ENCODE results near the gene ADRB2.

Gene ADRB2

DNA sequence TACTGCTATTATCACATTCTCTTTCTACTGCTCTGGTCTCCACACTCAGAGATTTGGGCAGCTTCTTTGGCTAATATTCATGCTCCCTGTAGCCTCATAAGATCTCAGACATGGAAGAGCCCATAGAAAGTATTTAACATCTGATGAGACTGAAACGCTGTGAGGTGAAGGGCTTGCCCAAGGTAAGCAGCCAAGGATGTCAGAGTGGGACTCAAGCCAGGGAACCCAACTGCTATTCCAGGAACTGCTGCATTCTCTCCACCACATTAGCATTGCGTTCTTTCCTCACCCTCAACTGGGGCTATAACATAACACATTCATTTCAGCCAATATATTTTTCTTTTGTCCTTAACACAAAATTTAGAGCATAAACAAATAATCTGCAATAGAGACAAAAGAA, 3.8 kb downstream of the ADRB2 start:
- DNase-seq (ENCODE audit: low read depth in 1 of 2, low spot score in 1 of 2), result no peak

DNA sequence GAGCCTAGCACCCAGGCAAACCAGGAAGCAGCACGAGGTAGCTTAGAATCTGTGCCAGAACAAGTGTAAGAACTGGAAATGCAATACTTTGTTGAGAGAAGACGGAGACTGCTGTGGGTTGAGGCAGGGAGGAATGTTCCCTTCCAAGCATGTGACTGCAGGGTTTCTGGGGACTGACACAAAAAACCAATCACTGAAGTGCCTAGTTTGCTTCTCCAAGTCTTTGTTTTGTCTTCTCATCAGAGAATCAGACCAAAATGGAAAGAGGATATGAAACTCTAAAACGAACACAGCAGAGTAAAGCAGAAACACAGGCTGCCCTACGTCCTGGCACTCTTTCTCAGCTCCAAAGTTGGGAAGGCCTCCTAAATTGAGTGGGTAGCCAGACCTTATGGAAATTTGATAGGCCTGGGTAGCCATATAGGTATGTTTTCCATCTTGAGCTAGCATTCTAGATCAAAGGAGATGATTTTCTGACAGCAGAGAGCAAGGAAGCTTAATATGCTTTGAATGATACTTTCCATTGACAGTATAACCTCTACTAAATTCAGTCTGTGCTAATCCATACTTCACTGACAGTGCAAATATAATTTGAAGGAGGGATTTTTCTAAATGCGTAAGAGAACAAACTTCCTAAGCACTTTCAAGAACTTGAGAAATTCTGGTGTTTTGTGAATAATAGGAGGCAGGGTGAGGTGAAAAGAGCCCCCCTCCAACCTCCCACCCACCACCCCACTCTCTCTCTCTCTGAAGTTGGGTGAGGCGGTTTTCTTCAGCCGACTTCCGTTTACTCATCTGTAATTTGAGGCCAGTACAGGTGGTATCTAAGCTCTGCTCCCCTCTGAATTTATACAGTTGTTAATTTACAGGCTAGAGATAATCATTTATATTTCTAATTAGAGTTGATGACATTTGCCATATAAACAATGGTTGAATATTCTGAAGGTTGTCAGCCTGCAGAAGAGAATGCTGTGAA, 5.5 kb downstream of the ADRB2 start:
- no peak for DNase-seq (ENCODE audit: low read depth in 1 of 2, low spot score in 1 of 2)

DNA sequence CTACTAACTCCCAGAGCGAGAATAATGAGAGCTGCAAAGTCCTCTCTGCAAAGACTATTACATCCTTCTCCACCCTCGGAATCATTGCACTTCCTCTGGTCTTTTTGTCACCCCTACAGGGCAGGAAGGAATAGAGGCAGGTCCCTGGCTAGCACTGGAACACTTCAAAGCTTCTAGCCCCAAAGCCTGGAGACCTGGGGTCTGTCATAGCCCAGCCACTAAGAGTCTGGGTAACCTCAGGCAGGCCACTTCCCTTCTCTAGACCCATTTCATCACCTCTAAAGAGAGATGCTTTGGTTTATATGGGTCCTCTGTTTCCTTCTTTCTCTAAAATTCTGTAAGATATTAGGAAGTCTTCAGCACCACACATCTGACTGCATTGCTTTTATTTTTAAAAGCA, 6.7 kb downstream of the ADRB2 start:
- DNase-seq (ENCODE audit: low read depth in 1 of 2, low spot score in 1 of 2), result no peak

DNA sequence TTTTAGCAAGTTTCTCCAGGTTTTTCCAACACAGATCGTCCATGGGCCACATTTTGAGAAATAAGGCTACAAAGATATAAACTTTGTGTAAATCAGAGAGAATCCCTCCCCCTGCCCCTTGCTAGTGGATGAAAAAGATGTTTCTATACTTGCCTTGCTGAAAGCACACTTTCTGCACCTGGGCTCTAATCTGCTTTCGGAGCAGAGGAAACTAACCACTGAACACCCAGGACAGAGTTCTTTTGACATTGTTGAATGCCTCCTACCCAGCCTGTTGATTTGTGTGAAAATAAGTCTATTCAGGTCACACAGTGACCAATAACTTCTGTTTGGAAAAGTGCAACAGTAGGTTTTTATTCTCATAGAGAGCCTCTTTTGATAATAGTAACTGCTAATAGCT, 7.5 kb downstream of the ADRB2 start:
- DNase-seq (ENCODE audit: low read depth in 1 of 2, low spot score in 1 of 2), result no peak

DNA sequence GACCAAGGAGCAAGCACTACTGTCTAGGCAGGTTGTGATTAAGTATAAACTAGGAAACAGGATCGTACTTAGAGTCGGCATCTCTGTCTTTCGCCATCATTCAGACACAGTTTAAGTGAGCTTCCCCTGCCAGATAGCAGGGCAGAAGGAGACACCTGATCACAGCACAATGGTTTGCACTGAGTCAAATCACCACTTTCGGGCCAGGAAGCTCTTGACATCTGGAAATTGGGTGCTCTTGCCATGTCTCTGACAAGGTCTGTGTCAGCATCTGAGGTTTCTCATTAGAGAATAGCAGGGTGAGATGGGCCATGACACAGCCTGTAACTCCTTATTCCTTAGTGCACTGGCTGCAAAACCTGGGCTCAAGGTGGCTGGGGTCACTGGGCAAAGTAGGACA, 8.3 kb downstream of the ADRB2 start:
- no peak for DNase-seq (ENCODE audit: low read depth in 1 of 2, low spot score in 1 of 2)

DNA sequence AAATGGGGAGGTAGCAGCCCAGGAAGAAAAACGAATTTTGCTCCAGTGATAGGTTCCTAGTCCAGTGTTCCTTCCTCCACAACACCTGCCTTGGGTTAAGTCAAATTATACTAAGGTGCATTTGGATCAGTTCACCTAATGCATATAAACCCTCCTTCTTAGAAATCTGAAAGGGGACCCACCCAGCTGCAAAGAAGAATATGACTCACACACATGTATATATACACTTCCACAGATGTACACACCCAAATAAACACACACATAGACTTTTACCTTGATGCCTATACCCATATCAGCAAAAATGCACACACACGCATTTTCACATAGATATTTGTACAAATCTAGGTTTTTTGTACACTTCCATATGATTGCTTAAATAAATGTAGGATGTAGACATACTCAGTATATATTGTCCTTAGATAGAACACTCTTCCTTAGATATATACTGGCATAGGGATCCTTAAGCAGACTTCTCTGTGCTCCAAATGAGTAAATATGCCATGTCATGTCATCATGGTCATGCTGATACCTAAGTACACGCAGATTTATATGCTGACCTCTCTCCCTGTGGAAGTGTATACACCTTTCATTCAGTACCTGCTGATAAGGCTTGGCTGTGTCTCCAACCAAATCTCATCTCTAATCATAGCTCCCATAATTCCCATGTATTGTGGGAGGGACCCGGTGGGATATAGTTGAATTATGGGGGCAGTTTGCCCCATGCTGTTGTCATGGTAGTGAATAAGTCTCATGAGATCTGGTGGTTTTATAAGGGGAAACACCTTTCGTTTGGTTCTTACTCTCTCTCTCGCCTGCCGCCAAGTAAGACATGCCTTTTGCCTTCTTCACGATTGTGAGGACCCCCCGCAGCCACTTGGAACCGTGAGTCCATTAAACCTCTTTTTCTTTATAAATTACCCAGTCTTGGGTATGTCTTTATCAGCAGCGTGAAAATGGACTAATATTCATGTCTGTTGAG, 10.2 kb downstream of the ADRB2 start:
- no peak for DNase-seq (ENCODE audit: low read depth in 1 of 2, low spot score in 1 of 2)

DNA sequence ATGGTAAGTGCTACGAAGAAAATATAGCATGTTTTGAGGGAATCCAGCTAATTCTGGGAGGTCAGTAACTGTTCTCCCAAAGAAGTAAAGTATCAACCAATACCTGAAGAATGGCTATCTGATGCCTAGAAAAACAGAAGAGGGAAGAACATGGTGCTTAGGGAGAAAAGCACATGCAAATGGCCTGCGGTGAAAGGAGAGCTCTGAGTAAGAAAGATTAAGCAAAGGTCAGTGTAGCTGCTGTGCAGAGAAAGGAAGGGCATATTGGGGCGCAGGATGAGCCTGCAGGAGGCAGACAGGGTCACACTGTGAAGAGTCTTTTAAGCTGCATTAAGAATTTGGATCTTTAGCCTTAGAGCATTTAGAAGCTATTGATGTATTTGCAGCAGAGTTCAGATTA, 11.0 kb downstream of the ADRB2 start:
- no peak for DNase-seq (ENCODE audit: low read depth in 1 of 2, low spot score in 1 of 2)

DNA sequence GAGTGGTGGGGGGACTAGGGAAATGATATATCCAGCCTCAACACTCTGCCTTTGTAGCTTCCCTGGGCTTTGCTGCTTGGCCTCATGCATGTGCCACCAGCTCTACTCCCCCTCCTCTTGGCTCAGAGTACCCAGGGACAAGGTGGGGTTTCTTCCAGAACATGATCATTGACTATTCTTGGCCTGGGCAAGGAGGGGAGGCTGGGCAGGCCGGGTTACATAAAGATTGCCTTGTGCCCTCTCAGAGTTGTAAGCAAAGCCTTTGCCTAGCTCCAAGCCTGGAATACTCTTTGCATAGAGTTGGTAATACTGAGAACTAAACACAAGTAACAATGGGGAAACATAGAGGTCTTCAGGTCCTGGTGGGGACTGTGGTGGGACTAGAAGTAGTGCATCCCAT, 11.9 kb downstream of the ADRB2 start:
- no peak for DNase-seq (ENCODE audit: low read depth in 1 of 2, low spot score in 1 of 2)

DNA sequence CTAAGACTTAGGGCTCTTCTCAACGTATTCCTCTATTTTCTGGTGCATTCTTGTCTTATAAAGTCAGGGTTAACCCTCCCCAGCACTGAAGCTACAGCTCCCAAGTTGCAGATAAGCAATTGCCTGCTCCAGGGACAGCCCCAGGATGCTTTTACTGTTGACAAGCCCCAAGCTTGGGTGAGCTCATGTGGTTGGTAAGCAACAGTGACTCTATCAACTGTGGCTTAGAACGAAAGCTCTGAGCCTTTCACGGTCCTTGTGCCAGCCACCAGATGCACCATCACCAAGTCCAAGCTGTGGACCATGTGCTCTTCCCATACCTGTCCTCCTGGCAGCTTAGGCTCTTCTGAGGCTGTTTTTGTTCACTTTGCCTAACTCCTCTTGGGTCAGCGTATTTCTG, 13.5 kb downstream of the ADRB2 start:
- no peak for DNase-seq (ENCODE audit: low read depth in 1 of 2, low spot score in 1 of 2)

DNA sequence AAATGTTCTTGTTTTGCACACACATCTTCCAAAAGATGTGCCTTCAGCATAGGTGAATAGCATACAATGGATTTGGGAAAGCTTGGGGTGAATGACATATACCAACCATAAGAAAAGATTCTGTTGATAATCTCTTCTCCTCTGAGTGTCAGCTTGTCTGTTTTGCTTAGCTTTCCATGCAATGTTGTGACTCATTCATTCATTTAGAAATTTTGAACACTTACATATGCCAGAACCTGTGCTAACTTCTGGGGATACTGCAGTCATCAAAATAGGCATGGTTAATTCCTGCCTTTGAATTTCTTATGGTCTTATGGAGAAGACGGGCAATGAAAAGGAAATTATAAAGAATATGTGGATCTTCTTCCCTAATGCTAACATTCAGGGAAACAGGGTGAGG, 14.1 kb downstream of the ADRB2 start:
- no peak for DNase-seq (ENCODE audit: low read depth in 1 of 2, low spot score in 1 of 2)

DNA sequence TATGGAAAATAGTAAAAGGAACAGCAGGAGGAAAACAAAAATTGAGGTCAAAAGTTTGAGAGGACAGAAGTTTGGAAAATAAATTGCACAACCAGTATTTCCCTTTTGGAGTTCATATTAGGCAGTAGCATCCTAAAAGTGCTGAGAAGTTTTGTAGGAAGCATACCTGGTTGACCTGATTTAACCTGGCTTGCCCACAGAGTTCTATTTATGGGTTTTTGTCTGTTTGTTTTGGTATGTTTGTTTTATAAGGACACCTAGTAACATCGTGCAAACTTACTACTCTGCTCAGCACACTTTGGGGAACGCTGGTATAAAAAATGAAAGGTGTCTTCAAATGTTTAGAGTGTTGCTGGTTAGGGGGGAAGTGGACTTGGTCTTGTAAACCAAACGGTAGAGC, 15.1 kb downstream of the ADRB2 start:
- no peak for DNase-seq (ENCODE audit: low read depth in 1 of 2, low spot score in 1 of 2)

DNA sequence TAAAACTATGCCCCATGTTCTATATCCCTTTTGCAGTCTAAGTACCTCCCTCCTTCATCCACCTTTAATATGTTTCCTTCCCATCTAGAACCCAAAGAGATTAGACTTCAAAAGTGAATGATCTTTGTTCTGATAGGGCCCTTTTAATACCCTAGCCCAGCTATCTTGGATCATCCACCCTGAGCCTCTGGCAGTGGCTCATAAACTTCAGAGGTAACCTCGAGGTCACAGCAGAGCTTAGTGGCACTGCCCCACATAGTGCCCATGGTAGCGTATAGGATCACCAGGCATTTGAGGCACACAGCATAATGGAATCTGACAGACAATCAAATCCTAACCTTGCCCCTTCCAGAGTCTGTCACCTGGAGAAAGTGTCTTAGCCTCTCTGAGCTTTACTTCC, 15.8 kb downstream of the ADRB2 start:
- no peak for DNase-seq (ENCODE audit: low read depth in 1 of 2, low spot score in 1 of 2)

DNA sequence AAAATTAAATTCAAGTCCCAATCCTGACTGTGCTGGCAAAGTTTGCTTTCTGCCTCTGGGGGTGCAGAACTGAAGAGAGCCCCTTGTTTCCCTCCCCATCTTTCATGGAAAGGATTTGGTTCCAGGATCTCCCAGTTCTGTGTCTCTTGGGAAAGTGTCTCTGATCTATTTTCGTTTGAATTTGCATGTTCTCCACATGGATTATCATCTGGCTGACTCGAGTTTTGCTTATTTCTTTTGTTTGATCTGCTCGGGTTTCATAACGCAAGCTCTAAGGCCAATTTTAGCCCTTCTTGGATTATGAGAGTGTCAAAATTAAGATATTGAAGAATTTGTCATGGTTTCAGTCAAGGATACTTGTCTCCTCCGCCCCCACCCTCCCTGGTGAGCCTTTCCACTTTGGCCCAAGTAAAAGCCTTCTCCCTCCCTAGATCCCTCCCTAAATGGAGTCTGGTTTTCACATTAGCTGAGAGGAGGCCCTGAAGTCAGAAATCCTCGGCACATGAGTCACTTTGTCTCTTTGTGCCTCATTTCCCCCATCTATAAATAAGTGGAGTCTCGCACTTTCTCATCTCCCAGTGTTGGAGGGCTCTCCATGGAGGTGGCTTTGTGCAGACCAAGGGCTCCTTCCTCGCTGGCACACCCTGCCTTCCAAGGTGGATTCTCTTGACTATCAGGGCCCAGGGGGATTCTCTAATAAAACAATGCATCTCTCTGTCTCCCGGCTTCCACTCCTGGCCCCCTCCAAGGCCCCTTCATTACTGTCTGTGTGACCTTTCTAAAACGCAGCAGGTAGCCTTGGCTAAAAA, 17.3 kb downstream of the ADRB2 start:
- no peak for DNase-seq (ENCODE audit: low read depth in 1 of 2, low spot score in 1 of 2)

DNA sequence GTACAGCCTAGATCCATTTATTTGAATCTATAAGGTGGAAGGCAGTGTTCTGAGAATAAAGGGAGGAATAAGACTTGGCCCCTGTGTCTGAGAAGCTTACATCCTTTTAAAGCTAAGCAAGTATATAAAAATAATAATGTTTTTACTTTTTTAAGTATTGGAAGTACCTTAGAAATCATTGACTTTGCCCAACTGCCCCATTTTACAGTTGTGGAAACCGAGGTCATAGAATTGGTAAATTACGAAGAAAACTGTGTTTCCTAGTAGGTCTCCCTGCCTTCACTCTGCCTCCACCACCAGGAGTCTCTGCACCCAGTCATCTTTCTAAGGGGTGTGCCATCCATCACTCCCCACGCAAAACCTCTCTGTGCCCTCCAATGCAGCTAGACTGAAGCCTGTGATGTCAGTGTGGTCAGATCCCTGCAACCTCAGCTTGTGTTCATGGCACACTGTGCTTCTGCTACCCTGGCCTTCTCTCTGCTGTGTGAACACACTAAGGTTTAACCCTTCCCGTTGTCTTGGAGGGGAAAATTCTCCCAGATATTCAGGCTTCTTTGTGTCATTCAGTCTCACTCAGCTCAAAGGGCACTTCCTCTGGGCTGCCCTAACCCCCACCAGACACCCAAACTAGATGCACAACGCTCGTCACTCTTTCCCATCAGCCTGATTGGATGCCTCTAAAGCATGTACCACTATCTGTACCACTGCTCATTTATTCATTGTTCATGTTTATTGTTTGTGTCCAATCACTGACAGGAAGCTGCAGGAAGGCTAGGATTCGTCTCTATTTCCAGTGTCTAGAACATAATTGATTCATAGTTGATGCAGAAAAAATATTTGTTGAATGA, 18.2 kb downstream of the ADRB2 start:
- DNase-seq (ENCODE audit: low read depth in 1 of 2, low spot score in 1 of 2), result no peak

DNA sequence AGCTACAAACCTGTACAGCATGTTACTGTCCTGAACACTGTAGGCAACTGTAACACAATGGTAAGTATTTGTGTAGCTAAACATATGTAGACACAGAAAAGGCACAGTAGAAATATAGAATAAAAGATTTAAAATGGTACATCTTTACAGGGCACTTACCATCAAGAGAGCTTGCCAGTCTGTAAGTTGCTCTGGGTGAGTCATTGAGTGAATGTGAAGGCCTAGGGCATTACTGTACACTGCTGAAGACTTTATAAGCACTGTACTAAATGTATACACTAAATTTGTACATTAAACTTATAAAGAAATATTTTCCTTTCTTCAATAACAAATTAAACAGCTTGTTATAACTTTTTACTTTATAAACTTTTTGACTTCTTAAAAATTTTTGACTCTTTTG, 20.5 kb downstream of the ADRB2 start:
- DNase-seq (ENCODE audit: low read depth in 1 of 2, low spot score in 1 of 2), result no peak

DNA sequence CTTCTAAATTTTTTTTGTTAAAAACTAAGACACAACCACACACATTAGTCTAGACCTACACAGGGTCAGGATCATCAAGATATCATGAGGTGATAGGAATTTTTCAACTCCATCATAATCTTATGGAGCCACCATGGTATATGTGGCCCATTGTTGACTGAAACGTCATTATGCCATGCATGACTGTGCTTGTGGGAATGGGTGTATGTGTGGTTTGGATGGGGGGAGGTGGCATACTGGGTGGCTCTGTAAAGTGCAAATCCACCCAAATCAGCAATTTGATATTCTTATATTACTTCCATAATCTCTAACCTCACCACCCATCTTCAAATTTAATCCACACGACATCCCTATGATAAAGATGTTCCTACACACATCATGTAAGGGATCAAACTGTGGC, 21.0 kb downstream of the ADRB2 start:
- no peak for DNase-seq (ENCODE audit: low read depth in 1 of 2, low spot score in 1 of 2)

DNA sequence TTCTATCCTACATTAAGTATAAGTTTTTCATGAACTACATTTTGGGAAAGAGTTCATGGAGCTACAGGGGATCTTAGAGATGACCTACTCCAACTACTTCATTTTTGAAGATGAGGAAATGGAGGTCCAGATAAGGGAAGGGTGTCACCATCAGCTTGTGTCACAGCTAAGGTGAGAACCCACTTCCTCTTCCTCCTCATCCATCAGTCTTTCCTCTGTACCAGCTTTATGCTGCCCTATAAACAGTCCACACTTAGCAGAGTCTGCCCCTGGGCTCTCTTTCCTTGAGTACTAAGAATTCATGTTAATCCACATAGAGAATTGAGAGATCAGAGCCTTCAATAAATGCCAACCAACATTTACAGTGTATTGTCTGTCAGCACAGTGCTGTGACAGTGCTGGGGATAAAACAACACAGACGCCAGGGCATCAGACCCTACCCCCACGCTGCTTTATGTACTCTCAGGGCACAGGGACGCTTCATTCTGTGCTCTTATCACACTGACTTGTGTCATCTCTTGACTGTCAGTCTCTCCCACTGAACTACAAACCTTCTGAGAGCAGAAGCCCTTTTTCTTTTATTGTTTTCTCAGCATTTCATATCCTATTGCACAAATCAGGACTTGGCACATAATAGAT, 22.1 kb downstream of the ADRB2 start:
- no peak for DNase-seq (ENCODE audit: low read depth in 1 of 2, low spot score in 1 of 2)

DNA sequence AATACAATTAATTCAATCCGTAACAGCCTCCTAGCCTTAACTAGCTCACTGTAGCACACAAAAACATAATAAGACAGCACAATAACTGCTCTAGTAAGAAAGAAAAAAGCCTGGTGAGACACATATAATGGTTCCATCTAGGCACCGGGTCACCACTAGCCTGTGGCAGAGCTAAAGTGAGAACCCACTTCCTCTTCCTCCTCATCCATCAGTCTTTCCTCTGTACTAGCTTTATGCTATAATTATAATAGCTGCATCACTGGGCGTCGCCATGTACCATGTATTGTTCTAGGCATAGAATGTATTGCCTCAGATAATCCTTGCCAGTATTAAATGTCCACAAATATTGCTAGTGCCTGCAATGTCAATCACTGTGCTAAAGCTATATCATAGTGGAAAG, 23.1 kb downstream of the ADRB2 start:
- no peak for DNase-seq (ENCODE audit: low read depth in 1 of 2, low spot score in 1 of 2)

DNA sequence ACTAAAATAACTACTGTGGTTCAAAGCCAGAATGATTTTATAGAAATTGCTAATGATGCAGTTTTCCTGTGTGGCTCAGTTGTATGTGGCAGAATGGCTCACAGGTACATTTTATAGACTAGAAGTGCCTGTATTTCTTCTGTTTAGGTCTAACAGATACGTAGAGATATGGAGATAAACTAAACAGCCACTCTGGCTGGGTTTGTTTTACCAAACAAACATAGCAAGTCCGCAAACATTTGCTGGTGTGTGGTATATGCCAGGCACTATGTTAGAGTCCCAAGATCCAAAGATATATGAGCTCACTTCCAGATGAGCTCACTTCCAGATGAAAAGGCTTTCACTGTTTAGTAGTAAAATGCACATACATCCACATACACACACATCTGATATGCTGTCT, 24.4 kb downstream of the ADRB2 start:
- DNase-seq (ENCODE audit: low read depth in 1 of 2, low spot score in 1 of 2), result no peak

DNA sequence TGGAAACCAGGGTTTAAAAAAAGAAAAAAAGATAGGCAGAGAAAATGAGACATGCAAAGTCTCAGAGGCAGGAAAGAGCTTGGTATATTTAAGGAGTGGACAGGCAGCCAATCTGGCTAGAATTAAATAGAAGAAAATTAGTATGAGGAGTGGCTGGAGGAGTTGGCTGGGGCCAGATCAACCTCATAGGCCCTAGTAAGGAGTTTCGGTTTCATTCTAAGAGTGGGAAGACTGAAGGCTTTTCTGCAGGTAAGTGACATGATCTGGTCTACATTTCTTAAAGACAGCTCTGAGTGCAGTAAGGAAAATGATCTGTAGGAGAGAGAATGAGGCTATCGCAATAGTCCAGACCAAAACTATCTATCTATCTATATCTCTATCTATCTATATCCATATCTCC, 27.5 kb downstream of the ADRB2 start:
- no peak for DNase-seq (ENCODE audit: low read depth in 1 of 2, low spot score in 1 of 2)

Measured in stimulated activated CD4-positive, alpha-beta T cell treated with anti-CD3 and anti-CD28 coated beads, Interleukin-15, amount 100 ng/mL, for 1 hour (primary cell).